ENCODE results near the gene MYO1E. TPM values are rescaled to one million over a fixed set of nuclear protein-coding genes. Genes with fewer than 3 reads are reported as not detected.

The MYO1E gene
- total and polyA plus RNA-seq, 4 donors: 6.7 to 70.9 (median 21.6) TPM

DNA sequence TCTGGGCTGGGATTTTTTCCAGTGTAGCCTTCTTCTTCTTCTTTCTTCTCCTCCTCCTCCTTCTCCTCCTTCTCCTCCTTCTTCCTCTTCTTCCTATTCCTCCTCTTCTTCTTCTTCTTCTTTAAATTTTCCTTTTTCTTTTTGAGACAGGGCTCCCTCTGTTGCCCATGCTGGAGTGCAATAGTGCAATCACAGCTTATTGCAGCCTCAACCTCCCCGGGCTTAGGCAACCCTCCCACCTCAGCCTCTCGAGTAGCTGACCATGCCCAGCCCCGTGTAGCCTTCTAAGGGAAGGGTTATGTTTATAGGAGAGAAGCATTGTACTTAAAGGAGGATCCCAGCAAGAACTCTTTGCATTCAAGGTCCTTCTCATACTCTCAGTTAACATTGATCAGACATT lies 24.0 kb upstream of the MYO1E start:
- no peak overlapping the region for H3K27ac ChIP-seq (ENCODE audit: low read depth in 1 of 2, low read length in 2 of 2)
- no peak overlapping the region for H3K4me3 ChIP-seq (ENCODE audit: low read depth in 1 of 3, low read length in 3 of 3)
- no peak for TF ChIP-seq EGR1 (IDR thresholded peaks at IDR 0.05; ENCODE audit: low read depth in 2 of 2)
- no peak for DNase-seq (ENCODE audit: low spot score)
- H3K36me3 ChIP-seq (ENCODE audit: control insufficient read depth in 4 of 4, insufficient read depth in 3 of 4, low read depth in 1 of 4, low read length in 3 of 4): no peaks in the 10 kb centered on the region
- H3K9ac ChIP-seq (ENCODE audit: low read depth in 1 of 2, low read length in 2 of 2): no peak overlapping the region
- no peaks in the 10 kb centered on the region for H3K27me3 ChIP-seq (ENCODE audit: control insufficient read depth in 4 of 4, insufficient read depth in 4 of 4, low read length in 3 of 4)
- WGBS: 50% methylated on average over 3 of the region's 3 CpGs
- no peaks in the 10 kb centered on the region for H3K9me3 ChIP-seq (ENCODE audit: control insufficient read depth in 4 of 4, low read length in 3 of 4)
- peaks cover 0 to 4% (median 2%) of the 10 kb centered on the region in 4 donors for H3K4me1 ChIP-seq (ENCODE audit: control insufficient read depth in 4 of 4, insufficient read depth in 4 of 4, low read length in 3 of 4)

DNA sequence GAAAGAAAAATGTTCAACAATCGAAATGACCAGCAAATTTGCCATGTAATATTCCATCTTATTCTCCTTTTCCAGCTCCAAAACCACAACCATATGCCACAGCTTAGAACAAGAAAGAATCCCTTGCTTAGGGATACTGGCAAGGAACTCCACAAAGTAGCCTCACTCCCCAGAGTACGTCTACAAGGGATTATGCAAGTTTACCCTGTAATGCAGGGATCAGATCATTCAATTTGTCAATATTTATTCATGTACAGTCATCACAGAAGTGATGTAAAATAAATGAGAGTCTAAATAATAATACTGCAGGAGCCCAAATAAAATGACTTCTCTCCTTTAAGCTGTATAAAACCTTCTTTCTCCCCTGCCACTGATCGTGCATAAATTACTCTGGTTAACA lies 23.5 kb upstream of the MYO1E start:
- Histone ChIP-seq H3K9me3 (ENCODE audit: control insufficient read depth in 4 of 4, low read length in 3 of 4) (no peaks in the 10 kb centered on the region), H3K4me1 (ENCODE audit: control insufficient read depth in 4 of 4, insufficient read depth in 4 of 4, low read length in 3 of 4) (peaks cover 0 to 2% (median under 1%) of the 10 kb centered on the region in 4 donors), H3K4me3 (ENCODE audit: low read depth in 1 of 3, low read length in 3 of 3) (no peak overlapping the region), H3K36me3 (ENCODE audit: control insufficient read depth in 4 of 4, insufficient read depth in 3 of 4, low read depth in 1 of 4, low read length in 3 of 4) (no peaks in the 10 kb centered on the region), H3K27ac (ENCODE audit: low read depth in 1 of 2, low read length in 2 of 2) (no peak overlapping the region), H3K27me3 (ENCODE audit: control insufficient read depth in 4 of 4, insufficient read depth in 4 of 4, low read length in 3 of 4) (no peaks in the 10 kb centered on the region), H3K9ac (ENCODE audit: low read depth in 1 of 2, low read length in 2 of 2) (no peak overlapping the region)
- WGBS: 57% methylated on average over 3 of the region's 3 CpGs
- no peak for DNase-seq (ENCODE audit: low spot score)
- no peak for TF ChIP-seq EGR1 (IDR thresholded peaks at IDR 0.05; ENCODE audit: low read depth in 2 of 2)
- no peak for TF ChIP-seq FOXA1 (IDR thresholded peaks at IDR 0.05)
- TF ChIP-seq RAD21 (IDR thresholded peaks at IDR 0.05): no peak
- TF ChIP-seq, protein P1, sequence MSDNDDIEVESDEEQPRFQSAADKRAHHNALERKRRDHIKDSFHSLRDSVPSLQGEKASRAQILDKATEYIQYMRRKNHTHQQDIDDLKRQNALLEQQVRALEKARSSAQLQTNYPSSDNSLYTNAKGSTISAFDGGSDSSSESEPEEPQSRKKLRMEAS (IDR thresholded peaks at IDR 0.05): no peak
- TF ChIP-seq HNF4A (conservative IDR thresholded peaks at IDR 0.05): no peak
- no peak for TF ChIP-seq YY1 (IDR thresholded peaks at IDR 0.05)
- TF ChIP-seq RXRA (IDR thresholded peaks at IDR 0.05): no peak
- TF ChIP-seq TAF1 (conservative IDR thresholded peaks at IDR 0.05): no peak
- TF ChIP-seq, protein P2, sequence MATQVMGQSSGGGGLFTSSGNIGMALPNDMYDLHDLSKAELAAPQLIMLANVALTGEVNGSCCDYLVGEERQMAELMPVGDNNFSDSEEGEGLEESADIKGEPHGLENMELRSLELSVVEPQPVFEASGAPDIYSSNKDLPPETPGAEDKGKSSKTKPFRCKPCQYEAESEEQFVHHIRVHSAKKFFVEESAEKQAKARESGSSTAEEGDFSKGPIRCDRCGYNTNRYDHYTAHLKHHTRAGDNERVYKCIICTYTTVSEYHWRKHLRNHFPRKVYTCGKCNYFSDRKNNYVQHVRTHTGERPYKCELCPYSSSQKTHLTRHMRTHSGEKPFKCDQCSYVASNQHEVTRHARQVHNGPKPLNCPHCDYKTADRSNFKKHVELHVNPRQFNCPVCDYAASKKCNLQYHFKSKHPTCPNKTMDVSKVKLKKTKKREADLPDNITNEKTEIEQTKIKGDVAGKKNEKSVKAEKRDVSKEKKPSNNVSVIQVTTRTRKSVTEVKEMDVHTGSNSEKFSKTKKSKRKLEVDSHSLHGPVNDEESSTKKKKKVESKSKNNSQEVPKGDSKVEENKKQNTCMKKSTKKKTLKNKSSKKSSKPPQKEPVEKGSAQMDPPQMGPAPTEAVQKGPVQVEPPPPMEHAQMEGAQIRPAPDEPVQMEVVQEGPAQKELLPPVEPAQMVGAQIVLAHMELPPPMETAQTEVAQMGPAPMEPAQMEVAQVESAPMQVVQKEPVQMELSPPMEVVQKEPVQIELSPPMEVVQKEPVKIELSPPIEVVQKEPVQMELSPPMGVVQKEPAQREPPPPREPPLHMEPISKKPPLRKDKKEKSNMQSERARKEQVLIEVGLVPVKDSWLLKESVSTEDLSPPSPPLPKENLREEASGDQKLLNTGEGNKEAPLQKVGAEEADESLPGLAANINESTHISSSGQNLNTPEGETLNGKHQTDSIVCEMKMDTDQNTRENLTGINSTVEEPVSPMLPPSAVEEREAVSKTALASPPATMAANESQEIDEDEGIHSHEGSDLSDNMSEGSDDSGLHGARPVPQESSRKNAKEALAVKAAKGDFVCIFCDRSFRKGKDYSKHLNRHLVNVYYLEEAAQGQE (IDR thresholded peaks at IDR 0.05): no peak
- TF ChIP-seq, protein P3, sequence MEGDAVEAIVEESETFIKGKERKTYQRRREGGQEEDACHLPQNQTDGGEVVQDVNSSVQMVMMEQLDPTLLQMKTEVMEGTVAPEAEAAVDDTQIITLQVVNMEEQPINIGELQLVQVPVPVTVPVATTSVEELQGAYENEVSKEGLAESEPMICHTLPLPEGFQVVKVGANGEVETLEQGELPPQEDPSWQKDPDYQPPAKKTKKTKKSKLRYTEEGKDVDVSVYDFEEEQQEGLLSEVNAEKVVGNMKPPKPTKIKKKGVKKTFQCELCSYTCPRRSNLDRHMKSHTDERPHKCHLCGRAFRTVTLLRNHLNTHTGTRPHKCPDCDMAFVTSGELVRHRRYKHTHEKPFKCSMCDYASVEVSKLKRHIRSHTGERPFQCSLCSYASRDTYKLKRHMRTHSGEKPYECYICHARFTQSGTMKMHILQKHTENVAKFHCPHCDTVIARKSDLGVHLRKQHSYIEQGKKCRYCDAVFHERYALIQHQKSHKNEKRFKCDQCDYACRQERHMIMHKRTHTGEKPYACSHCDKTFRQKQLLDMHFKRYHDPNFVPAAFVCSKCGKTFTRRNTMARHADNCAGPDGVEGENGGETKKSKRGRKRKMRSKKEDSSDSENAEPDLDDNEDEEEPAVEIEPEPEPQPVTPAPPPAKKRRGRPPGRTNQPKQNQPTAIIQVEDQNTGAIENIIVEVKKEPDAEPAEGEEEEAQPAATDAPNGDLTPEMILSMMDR (IDR thresholded peaks at IDR 0.05; ENCODE audit: low read depth, low read length, missing input control): no peak
- TF ChIP-seq JUND (IDR thresholded peaks at IDR 0.05): no peak
- TF ChIP-seq, protein P4, sequence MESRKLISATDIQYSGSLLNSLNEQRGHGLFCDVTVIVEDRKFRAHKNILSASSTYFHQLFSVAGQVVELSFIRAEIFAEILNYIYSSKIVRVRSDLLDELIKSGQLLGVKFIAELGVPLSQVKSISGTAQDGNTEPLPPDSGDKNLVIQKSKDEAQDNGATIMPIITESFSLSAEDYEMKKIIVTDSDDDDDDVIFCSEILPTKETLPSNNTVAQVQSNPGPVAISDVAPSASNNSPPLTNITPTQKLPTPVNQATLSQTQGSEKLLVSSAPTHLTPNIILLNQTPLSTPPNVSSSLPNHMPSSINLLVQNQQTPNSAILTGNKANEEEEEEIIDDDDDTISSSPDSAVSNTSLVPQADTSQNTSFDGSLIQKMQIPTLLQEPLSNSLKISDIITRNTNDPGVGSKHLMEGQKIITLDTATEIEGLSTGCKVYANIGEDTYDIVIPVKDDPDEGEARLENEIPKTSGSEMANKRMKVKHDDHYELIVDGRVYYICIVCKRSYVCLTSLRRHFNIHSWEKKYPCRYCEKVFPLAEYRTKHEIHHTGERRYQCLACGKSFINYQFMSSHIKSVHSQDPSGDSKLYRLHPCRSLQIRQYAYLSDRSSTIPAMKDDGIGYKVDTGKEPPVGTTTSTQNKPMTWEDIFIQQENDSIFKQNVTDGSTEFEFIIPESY (IDR thresholded peaks at IDR 0.05): no peak
- TF ChIP-seq NR2F2 (IDR thresholded peaks at IDR 0.05): no peak
- no peak for TF ChIP-seq GABPA (IDR thresholded peaks at IDR 0.05 in 1 of 2, conservative IDR thresholded peaks at IDR 0.05 in 1 of 2)

Measured in liver (tissue), 9 donors.